ENCODE results near the gene MRPL43. TPM values are rescaled to one million over a fixed set of nuclear protein-coding genes. Genes with fewer than 3 reads are reported as not detected.

MRPL43 gene
- total RNA-seq, 1 experiment from 2014 or later, result 136 TPM

DNA sequence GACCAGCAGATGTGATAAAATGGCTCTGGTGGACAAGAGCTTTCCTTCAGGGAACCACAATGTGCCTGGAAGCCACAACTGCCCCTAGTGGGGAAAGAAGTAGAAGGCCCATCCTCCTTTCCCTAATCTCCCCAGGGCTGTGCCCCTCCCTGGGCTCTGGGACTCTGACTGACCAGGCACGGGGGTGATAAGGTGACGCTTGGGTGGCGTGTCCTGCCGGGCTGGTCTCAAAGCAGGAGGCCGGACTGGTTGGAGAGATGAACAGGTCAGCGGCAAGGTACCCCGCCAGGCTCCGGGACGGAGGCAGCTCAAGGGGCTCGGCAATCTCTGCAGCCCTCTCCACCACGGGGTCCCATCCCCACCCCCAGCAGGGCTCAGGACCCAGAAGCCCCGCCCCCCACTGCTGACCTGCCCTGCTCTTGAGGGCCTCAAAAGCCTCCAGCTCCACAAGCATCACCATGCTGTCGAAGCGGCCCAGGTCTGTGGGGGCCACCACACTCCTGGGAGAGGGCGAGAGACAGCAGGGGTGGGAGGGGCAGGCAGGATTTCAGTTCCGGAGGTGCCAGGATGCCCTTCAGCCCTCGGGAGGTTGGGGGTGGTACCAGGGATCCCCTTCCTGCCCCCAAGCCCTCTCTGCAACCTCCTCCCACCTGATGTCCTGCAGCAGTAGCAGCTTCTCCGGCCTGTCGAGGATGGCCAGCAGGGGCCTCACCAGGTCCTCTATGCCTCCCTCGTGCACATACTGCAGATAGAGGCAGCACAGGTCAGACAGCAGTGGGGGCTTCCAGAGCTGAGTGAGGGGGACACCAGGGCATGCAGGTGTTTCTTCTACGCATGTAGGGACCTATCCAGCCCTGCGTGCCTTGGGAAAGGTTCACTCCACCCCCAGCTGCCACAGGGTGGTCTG is 24.5 kb upstream of the MRPL43 start:
- no peak for TF ChIP-seq EZH2phosphoT487 (IDR thresholded peaks at IDR 0.05; ENCODE audit: borderline replicate concordance)
- TF ChIP-seq, protein P1, sequence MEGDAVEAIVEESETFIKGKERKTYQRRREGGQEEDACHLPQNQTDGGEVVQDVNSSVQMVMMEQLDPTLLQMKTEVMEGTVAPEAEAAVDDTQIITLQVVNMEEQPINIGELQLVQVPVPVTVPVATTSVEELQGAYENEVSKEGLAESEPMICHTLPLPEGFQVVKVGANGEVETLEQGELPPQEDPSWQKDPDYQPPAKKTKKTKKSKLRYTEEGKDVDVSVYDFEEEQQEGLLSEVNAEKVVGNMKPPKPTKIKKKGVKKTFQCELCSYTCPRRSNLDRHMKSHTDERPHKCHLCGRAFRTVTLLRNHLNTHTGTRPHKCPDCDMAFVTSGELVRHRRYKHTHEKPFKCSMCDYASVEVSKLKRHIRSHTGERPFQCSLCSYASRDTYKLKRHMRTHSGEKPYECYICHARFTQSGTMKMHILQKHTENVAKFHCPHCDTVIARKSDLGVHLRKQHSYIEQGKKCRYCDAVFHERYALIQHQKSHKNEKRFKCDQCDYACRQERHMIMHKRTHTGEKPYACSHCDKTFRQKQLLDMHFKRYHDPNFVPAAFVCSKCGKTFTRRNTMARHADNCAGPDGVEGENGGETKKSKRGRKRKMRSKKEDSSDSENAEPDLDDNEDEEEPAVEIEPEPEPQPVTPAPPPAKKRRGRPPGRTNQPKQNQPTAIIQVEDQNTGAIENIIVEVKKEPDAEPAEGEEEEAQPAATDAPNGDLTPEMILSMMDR (IDR thresholded peaks at IDR 0.05 in 2 of 3, conservative IDR thresholded peaks at IDR 0.05 in 1 of 3; ENCODE audit: borderline replicate concordance in 1 of 3, insufficient read depth in 1 of 3, low read depth in 2 of 3, low read length in 2 of 3), result peak in 2 of 3 experiments; percentile 54 to 75; a peak in 4 of 6 replicates
- TF ChIP-seq SP1 (IDR thresholded peaks at IDR 0.05; ENCODE audit: low read depth), result no peak
- no peak overlapping the region for H3K4me3 ChIP-seq (replicated peaks in 1 of 2; ENCODE audit: low read depth in 1 of 2, low read length in 2 of 2)
- peak; percentile 23 for ATAC-seq
- H3K4me2 ChIP-seq (ENCODE audit: low read length), result peak overlapping the region; percentile 66
- no peaks in the 10 kb centered on the region for H3K36me3 ChIP-seq (ENCODE audit: control insufficient read depth in 1 of 2, insufficient read depth in 2 of 2, low read length in 2 of 2)
- CTCF ChIA-PET, result interaction anchor here (0.6 to 6.6 kb wide), 12 partner anchors 12 to 133 kb away, joined by 3 to 118 read pairs (median 6); partner anchors contain the start of genes LZTS2, PDZD7, SEMA4G and SFXN3
- H3K9me2 ChIP-seq (ENCODE audit: insufficient read depth), result no peaks in the 10 kb centered on the region
- BruUV-seq (replicated peaks), result no TSS peak
- no peaks in the 10 kb centered on the region for H3K79me2 ChIP-seq (ENCODE audit: insufficient read depth, low read length)
- no peaks in the 10 kb centered on the region for H3K27me3 ChIP-seq (ENCODE audit: insufficient read depth, low read length)
- RAD21 ChIA-PET (ENCODE audit: low non-redundant PET in 1 of 2, low total read pairs in 2 of 2, uncharacterized antibody in 2 of 2, unreplicated experiment in 2 of 2), result interaction anchor here (0.5 to 1.0 kb wide), 2 partner anchors 14 to 15 kb away, joined by 4 to 5 read pairs; no protein-coding TSS in a partner anchor
- no peak for DNase-seq (ENCODE audit: low read depth, low spot score)
- H3K9ac ChIP-seq (ENCODE audit: low read length), result no peak overlapping the region
- POLR2A ChIA-PET, result interaction anchor here (1.0 kb wide), 2 partner anchors 13 to 15 kb away, joined by 3 to 5 read pairs; no protein-coding TSS in a partner anchor
- H2AFZ ChIP-seq (ENCODE audit: low read depth, low read length, poor library complexity, severe bottlenecking), result no peak overlapping the region
- no peaks in the 10 kb centered on the region for H3K9me3 ChIP-seq (ENCODE audit: control insufficient read depth in 1 of 2, insufficient read depth in 1 of 2, low read depth in 1 of 2, low read length in 2 of 2)
- H4K20me1 ChIP-seq (ENCODE audit: insufficient read depth), result no peaks in the 10 kb centered on the region
- intact Hi-C loops (cut with micrococcal nuclease), result loop anchor here (5.0 to 10.0 kb wide), 4 partner anchors 134 to 667 kb away; partner anchors contain the start of genes PAX2 and SCD
- peak overlapping the region; percentile 24; the same call in 1 of the 2 replicates for H3K27ac ChIP-seq (ENCODE audit: low read depth, low read length)
- H3K4me1 ChIP-seq (ENCODE audit: control insufficient read depth in 1 of 2, insufficient read depth in 2 of 2, low read length in 2 of 2), result peaks cover 31 to 69% of the 10 kb centered on the region in 2 experiments

Data from HCT116 (cell line).